DMS53 (cell line): ENCODE results near the gene TMEM39A.
A peak's percentile ranks its signal among the peaks of the same experiment; 100 is the strongest.

Source experiments
- DNase-seq: peaks from one replicate; lab custom pipeline; 2025; lab: John Stamatoyannopoulos, UW

Gene TMEM39A

DNA sequence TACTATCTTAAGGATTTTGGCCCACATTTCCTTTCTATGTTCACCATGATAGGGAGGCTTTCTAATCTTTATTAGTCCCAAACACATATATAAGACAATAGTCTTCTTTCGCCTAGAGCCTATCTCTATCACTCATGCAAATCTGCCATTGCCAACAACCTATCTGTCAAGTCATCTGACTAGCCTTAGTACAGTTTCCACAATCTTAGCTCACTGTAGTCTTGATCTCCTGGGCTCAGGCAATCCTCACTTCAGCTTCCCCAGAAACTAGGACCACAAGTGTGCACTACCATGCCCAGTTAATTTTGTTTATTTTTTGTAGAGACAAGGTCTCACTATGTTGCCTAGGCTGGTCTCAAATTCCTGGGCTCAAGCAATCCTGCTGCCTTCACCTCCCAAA lies 6.9 kb downstream of the TMEM39A start:
- DNase-seq: no peak

DNA sequence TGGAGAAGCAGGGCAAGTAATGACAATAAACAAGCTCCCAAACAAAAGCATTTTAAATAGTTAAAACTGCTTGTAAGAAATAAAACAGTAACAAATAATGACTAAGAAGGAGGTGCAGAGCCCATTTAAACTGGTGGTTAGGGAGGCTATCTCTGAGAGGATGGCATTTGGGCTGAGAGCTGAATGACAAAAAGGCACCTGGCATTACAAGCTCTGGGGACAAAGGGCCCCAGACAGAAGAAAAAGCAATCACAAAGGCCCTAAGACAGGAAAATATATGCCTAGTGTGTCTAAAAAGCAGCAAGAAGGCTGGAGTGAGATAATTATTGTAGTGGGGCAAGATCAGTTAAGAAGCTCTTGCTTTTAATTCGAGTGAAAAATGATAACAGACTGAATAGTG lies 9.6 kb downstream of the TMEM39A start:
- no peak for DNase-seq

DNA sequence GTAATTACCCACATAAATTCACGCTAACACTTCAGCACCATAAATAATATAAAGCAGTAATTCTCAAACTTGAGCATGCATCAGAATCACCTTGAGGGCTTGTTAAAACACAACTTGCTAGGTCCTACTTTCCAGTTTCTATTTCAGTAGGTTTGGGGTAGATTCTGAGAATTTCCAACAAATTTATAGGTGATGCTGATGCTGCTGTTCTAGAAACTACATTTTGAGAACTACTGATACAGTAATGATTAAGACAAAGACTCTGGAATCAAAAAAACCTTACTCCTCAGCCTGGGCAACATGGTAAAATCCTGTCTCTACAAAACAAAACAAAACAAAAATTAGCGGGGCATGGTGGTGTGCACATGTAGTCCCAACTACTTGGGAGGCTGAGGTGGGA lies 18.8 kb downstream of the TMEM39A start:
- DNase-seq: no peak

DNA sequence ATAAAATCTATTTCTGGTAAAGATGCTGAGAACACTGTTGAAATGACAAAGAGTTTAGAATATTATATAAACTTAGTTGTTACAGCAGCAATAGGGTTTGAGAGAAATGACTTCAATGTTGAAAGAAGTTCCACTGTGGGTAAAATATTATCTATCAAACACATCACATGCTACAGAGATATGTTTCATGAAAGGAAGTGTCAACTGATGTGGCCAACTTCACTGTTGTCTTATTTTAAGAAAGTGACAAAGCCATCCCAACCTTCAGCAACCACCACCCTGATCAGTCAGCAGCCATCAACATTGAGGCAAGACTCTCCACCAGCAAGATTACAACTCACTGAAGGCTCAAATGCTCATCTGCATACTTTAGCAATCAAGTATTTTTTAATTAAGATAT lies 20.2 kb downstream of the TMEM39A start:
- no peak for DNase-seq

DNA sequence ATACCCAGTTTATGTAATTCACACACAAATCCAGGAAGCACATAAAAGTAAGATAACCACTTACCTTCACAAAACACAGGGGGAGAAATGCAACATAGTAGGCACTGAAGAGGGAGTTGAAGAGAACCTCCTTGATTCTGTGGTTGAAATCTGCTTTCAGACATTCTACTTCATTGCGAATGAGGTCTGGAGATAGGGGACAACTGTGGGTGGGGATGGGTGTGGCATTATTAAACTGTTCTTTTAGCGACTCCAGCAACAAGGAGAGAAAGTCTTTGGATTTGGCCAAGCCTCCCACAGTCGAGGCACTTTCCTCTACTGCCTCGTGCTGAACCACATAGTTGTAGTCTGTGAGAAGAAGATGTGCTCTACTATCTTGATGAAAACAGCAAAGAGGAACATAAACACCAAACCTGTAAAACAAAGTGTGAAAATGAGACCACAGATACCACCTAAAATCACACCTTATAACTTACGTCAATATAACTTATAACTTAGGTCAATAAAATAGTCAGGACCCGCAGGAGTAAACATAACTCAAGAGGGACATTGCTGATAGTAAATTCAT lies 25.6 kb downstream of the TMEM39A start:
- no peak for DNase-seq

DNA sequence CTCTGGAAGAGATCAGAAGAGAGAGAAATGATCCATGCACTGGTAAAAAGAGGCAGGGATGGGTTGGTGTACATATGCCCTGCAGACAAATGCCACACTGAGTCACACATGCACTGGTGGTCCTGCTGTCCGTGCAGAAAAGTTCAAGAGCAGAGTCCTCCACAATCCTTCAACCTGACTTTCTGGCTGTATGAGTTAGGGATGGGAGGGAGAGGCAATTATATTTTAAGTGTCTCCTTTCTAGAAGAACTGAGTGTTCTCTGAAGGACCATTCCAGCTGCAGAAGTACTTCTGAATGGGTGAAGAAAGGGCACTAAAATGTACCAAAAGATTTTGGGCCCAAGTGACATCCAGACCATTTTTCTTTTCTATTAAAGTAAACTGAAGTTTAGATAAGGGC lies 26.4 kb downstream of the TMEM39A start:
- DNase-seq: no peak

DNA sequence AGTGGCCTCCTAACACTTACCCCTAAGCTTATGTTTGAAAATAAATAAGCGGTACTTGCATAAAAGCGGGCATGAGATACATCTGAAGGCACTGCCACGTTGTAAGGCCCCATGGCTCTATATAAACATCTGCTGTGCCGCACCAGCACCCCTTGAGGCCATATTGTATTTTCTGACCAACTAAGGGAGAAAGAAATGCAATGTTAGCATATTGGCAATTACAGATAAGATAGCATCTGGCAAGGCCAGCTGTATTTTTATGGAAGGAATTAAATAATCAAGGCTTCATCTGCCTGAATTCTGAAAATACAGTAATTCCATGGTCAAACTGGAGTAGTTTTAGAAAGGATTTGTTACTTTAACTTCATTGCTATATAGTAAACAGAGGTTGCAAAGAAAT lies 28.7 kb downstream of the TMEM39A start:
- no peak for DNase-seq

DNA sequence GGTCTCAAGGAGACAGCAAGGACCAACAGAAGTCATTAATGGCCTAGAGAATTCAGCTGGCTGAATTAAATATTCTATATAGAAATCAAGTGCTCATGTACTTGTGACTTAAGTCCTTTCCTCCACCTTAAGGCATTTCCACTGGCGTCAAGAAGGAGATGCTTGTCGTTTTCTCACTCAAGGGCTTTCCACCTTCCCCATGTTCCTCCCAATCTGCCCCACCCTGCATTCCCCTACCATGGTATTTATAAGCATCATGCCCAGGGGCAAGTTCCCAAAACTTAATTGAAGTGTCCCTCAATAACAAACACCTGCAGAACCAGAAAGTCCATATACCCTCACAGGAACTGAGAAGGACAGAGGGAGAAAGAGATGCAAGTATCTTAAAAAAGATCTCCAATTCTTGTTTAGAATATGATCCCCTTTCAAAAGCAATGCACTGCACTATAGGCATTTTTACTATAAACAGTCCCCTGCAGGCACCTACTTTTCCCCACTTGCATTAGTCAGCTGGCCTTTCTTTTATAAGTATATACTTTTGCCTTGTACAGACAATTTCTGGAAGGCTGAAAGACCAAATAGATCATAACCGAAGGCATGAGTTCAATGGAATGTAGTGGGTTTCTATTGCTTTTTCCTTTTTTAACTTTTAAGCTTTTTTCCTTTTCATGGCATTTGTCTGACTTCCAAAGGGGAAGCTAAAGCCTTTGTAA lies 29.6 kb downstream of the TMEM39A start:
- no peak for DNase-seq

DNA sequence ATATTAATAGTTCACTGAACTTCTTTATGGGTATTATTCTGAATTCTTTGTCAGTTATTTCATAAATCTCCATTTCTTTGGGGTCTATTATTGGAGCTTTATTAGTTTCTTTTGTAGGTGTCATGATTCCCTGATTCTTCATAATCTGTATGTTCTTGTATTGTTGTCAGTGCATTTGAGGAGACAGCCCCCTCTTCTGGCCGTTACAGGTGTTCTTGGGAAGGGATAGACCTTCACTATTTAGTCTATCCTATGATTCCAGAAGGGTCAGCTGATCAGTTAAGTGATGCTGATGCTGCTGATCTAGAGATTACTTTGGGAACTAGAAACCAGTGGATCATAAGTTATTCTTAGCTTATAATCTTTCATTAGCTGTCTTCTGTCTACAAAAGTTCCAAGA lies 34.9 kb downstream of the TMEM39A start:
- peak; percentile 41 for DNase-seq

DNA sequence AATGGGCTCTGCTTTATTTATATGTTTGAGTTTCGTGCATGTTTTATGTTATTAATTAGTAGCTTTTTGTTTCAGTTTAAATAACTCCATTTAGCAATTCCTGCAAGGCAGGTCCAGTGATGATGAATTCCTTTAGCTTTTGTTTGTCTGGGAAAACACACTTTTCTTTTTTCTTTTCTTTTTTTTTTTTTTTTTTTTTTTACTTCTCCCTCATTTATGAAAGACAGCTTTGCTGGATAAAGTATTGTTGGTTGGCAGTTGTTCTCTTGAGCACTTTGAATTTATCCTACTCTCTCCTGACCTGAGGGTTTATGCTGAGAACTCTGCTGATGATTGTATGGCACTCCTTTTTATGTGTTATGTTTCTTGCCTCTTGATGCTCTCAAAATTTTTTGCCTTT lies 35.7 kb downstream of the TMEM39A start:
- DNase-seq: peak; percentile 7

DNA sequence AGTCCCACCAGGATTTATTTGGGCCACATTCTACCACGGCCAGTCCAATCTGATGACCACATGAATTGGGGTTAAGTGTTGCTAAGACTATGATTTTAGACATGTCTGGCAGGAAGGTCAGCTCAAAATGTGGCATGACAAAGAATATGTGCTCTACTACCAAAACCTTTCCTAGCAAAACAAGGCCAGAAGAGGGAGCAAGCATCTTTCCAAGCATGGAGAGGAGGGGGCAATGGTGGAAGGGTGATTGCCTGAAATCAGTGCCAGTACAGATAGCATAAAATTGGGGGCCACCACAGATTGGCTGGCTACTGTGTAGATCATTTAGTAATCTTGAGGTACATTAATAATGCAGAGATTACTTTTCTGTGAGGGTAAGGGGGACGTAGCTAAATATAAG lies 43.2 kb downstream of the TMEM39A start:
- DNase-seq: peak; percentile 4

DNA sequence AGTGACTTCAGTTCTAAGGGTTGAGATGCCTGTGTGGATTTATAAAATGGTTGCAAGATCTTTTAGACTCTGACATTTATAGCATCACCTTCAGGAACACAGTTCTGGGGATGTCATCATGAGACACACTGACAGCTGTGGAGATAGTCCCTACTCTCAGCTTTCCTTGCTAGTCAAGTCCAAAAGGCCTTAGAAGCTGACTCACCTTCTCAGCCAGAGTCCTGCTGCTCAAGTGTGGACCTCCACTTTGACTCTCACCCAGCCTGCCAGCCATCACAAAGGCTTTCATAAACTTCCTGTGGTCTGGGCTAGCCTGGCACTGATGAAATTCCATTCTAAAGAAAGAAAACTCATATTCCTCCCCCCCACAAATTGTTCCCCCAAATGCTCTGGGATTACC lies 44.8 kb downstream of the TMEM39A start:
- DNase-seq: no peak

DNA sequence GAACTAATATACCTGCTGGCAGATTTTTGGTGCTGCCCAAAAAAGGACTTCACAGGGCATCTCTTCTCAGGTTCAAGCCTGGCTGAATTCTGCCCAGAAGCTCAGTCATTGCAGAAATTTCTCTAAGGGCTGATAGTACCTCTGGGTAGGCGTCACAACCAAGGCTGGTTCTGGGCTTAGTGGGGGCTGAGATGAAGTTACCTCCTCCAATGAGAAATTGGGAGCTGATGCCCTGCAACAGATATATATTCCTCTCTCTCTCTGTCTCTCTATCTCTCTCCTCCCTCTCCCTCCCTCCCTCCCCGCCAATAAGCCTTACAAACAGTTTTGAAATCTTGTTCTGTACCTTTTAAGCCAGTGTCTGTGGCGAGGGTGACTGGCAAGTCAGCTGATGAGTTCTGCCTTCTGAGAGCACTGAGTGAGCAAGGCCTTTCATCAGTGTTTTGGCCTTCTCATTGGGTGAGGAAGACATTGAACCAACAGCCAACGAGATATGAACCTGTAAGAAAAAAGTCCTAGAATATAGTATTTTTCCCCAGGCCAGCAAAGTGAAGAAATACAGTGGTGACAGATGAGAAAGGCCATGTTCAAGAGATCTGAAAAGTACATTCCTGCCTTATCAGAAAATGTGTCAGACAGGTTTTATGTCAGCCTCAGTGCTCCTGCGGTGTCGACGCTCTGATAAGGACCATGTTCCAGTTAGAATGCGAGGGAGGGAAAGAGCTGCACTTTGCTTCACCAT lies 45.5 kb downstream of the TMEM39A start:
- no peak for DNase-seq

DNA sequence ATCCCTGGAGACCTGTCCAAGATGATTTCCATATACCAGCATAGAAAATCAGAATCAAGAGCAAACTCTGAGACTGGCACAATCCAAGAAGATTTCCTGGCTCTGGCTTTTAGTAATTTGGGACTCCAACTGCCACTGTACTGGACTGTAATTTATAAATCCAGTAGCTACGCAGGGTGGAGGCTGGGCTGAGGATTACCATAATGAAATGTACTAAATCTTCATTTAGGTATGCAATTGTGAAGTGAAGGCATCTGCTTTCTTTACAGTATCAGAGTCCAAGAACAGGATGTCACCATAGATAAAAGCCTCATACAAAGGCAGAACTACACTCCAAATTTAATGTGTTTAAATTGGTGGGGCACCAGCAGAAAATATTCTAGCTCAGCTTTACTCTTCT lies 46.5 kb downstream of the TMEM39A start:
- DNase-seq: no peak

DNA sequence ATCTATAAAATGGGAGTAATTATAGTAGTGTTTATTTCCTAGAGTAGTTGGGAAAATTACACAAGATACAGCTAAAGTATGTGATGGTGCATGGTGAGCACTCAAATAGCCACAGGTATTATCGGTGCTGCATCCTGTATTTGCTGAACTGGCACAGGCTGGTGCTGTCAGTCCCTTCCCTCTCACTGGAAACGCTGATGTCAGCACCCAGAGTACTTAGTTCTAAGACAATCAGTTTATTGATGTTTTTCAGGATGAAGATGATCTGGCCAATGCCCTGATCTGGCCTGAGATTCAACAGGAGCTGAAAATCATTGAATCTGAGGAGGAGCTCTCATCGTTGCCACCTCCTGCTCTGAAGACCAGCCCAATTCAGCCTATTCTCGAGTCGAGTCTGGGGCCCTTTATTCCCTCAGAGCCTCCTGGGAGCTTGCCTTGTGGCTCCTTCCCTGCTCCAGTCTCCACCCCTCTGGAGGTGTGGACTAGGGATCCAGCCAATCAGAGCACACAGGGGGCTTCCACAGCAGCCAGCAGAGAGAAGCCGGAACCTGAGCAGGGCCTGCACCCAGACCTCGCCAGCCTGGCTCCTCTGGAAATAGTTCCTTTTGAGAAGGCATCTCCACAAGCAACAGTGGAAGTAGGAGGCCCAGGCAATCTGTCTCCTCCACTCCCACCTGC lies 49.7 kb downstream of the TMEM39A start:
- DNase-seq: no peak

DNA sequence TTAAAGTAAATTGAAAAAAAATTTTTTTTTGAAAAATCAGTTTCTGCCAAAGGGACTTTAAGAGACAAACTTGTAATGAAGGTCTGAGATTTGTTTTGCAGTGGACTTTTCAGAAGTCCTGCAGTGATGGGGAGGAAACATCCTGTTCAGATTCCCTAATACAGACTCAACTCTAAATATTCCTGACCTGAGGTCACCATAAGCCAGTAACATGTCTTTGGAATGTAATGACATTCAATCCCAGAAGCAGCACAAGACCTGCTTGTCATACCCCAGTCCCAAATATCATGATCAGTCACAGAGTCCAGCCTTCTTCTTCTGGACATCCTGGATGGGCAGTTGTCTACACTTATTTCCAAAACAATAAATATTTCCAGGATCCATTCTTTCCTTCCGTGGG lies 53.6 kb downstream of the TMEM39A start:
- DNase-seq: no peak

DNA sequence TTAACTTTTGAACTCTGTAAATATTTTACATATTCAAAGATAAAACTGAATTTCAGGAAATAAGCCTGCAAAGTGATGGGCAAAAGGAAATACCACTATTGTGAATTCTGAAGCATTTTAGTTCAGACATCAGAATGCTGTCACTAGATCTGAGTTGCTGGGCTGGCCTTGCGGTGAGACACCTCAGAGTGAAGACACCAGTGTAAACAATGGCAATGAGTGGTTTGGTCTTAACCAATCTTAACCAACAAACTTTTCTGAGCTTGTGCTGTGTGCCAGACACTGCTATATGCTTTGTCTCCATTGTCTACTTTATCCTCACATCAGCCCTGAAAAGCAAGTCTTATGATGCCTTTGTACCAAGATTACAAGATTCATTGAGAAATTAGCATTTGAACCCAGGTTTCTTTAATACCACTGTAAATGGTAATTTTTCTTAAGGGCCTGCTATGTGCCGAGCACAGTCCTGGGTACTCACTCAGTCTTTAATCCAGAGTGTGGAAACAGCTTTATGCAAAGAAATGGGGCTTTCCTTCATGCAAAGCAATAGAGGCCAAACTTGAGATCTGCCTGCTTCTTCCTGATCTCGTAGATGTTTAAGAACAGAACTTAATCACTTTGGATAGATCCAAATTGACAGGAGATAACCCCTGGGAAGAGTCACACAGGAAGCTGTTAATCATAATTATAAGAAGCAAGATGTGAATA lies 55.0 kb downstream of the TMEM39A start:
- DNase-seq: no peak

DNA sequence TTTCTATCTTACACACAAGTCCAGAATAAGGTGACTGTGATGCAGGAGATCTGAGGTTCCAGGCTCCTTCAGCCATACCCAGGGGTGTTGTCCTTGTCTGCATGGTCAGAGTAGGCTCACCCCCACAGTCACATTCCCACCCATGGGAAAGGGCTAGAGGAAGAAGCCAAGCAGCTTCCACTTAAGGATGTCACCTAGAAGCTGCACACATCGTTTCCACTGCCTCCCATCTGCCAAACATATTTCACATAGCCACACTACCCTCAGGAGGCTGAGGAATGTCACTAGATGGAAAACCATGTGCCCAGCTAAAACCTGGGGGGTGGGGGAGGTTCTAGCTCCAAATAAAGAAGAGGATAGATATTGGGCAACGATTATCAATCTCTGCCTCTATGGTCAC lies 58.1 kb downstream of the TMEM39A start:
- DNase-seq: no peak

DNA sequence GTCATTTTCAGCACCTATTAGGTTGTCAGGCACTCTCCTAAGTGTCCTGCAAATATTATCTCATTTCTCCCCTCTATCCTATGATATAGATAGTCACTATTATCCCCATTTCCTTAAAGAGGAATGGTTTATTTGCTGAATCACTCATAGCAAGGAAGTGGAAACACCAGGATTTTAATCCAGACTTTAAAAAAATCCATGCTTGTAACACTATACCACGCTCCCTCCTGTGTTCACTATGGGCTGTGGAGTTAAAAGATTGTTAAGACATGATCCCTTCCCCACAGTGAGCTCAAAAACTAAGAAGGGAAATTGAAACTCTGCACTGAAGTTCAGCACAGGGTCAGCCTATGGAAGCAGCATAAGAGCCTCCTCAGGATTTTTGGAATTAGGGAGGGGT lies 60.2 kb downstream of the TMEM39A start:
- peak; percentile 41 for DNase-seq

DNA sequence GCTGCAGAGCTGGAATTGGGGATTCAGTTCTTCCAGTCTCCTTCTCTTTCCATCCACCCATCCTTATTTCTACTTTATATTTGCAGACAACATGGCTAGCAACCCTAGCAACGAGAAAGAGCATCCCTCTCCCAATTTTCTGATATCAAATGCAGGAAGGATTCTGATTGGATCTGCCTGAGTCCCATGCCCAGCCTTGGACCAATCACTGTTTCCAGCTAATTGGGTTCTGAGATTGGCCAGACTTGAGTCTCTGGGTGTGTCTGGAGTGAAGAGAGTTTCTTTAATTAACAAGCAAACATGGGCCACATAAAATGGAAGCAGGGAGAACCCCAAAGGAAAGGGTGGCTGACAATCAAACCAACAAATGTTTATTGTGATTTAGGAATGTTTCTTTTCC lies 60.6 kb downstream of the TMEM39A start:
- no peak for DNase-seq

DNA sequence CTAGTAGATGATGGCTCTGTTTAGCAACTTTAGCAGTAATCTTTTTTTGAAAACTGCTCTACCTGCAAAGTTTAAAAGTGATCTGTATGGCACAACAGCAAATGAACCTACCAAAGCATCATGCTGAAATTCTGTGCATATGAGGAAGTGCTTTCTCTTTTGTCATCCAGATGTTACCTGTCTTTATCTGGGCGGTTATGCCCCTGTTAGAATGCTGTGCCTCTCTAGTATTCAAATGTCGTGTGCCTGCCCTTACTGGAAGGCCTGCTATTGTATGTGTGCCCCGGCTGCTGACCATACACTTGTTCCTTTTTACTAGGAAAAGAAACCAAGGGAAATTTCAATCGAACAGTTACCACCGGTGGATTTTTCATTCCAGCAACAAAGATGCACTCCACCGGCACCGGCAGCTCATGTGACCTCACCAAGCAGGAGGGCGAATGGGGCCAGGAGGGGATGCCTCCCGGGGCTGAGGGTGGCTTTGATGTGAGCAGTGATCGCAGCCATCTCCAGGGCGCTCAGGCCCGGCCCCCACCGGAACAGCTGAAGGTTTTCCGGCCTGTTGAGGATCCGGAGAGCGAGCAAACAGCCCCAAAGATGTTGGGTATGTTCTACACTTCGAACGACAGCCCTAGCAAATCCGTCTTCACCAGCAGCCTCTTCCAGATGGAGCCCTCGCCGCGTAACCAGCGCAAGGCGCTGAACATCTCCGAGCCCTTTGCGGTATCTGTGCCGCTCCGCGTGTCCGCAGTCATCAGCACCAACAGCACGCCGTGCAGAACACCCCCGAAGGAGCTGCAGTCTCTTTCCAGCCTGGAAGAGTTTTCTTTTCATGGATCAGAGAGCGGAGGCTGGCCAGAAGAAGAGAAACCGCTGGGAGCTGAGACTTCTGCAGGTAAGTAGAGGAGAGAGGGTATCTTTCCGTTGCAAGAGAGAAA lies 61.6 kb downstream of the TMEM39A start:
- no peak for DNase-seq
